ENCODE results near the gene PWWP2A. TPM values are rescaled to one million over a fixed set of nuclear protein-coding genes. Genes with fewer than 3 reads are reported as not detected.

PWWP2A gene
- total and polyA plus RNA-seq, 12 donors, result 7.0 to 32.9 (median 22.9) TPM

DNA sequence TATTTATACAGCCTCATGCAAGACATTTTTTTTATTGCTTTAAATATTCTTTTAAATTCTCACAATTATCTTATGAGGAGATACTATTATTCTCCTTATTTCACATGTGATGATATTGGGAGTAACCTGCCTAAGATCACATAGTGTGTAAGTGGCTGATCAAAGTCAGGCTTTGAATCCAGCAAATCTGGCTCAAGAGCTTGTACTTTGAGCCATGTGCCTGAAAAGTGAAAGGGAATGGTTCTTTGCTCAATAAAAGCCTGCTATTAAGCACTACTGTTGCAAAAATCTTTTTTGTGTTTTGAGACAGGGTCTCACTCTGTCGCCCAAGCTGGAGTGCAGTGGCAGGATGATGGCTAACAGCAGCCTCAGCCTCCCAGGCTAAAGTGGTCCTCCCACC lies 35.1 kb downstream of the PWWP2A start:
- H3K27me3 ChIP-seq, result no peaks in the 10 kb centered on the region
- 73 to 93% (median 90%) methylated on average over 1 of the region's 1 CpG for WGBS, 4 donors
- no peaks in the 10 kb centered on the region for H3K9me3 ChIP-seq (replicated peaks in 1 of 3)
- H3K27ac ChIP-seq, result no peak overlapping the region
- no peak for TF ChIP-seq POLR2A (IDR thresholded peaks at IDR 0.05)
- TF ChIP-seq, protein P1, sequence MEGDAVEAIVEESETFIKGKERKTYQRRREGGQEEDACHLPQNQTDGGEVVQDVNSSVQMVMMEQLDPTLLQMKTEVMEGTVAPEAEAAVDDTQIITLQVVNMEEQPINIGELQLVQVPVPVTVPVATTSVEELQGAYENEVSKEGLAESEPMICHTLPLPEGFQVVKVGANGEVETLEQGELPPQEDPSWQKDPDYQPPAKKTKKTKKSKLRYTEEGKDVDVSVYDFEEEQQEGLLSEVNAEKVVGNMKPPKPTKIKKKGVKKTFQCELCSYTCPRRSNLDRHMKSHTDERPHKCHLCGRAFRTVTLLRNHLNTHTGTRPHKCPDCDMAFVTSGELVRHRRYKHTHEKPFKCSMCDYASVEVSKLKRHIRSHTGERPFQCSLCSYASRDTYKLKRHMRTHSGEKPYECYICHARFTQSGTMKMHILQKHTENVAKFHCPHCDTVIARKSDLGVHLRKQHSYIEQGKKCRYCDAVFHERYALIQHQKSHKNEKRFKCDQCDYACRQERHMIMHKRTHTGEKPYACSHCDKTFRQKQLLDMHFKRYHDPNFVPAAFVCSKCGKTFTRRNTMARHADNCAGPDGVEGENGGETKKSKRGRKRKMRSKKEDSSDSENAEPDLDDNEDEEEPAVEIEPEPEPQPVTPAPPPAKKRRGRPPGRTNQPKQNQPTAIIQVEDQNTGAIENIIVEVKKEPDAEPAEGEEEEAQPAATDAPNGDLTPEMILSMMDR (IDR thresholded peaks at IDR 0.05), result no peak
- intact Hi-C loops (cut with DNase I), result loop anchor here in 1 of 2 donors (10.0 kb wide), 1 partner anchor 111 kb away; no protein-coding TSS in a partner anchor
- DNase-seq, result no peak
- H3K36me3 ChIP-seq (replicated peaks in 1 of 2), result no peaks in the 10 kb centered on the region
- H3K4me3 ChIP-seq, result no peak overlapping the region
- H3K4me1 ChIP-seq (replicated peaks in 1 of 2), result no peaks in the 10 kb centered on the region

DNA sequence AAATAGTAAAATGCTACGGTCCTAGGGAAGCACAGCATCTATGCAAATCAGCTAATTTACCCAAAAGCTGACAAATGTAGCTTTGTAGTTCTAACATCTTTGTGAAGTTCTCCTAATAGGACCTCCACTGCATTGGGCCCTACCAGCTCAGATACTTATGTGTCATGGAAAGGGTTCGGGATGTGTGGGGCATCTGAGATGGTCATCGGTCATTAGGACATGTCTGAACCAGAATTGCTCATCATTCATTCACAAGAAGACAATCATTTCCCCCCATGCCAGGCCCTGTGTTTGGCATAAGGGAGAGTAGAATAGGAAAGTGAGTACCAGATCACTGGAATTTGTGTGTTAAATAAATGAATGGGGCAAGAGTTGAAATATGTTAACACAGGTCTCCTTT lies 35.7 kb downstream of the PWWP2A start:
- WGBS, 4 donors, result 59 to 75% (median 67%) methylated on average over 3 of the region's 3 CpGs
- no peaks in the 10 kb centered on the region for H3K36me3 ChIP-seq (replicated peaks in 1 of 2)
- no peak for TF ChIP-seq POLR2A (IDR thresholded peaks at IDR 0.05)
- TF ChIP-seq, protein P1 (IDR thresholded peaks at IDR 0.05), result no peak
- peak overlapping the region in 1 of 5 donors; percentile 40 for H3K27ac ChIP-seq
- no peaks in the 10 kb centered on the region for H3K4me1 ChIP-seq (replicated peaks in 1 of 2)
- H3K9me3 ChIP-seq (replicated peaks in 1 of 3), result no peaks in the 10 kb centered on the region
- no peaks in the 10 kb centered on the region for H3K27me3 ChIP-seq
- intact Hi-C loops (cut with DNase I), result loop anchor here in 1 of 2 donors (10.0 kb wide), 1 partner anchor 111 kb away; no protein-coding TSS in a partner anchor
- no peak overlapping the region for H3K4me3 ChIP-seq
- DNase-seq, result no peak

DNA sequence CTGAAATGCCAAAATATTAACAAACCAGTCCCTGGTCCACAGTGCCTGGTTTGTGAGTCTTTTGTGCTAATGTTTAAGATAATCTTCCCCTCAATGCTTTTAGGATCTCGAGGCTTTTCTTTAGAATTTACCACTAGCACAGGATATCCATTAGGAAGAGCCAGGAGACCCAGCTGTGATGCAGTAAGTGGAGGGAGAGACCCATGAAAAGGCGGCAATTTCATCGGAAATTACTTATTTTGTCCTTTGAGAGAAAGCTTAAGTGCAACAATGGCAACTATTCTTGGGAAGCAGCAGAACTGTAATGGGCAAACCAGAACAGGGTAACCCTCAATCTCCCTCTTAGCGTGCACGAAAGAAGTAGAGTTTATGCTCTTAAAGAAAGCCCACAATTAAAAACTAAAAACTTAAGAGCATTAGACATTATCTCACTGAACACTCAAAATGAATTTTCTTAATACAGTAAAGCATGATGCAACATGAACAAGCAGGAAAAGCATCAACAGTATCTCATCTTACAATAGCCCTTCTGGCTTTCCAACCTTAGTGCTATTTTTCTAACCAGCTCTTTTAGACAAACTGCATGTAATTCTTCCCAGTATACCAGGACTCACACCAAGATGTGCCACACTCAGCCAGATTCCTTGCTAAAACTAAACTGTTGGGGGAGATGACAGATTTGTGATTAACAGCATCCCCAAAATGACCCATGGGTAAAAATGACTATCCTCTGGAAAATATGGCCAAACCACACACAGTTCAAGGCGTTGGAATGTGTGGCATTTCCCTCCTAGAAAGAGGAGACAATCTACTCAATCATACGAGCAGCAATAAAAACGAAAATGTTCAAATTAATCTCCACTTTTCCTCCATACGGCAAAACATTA lies 36.4 kb downstream of the PWWP2A start:
- intact Hi-C loops (cut with DNase I), result loop anchor here in 1 of 2 donors (10.0 kb wide), 1 partner anchor 112 kb away; no protein-coding TSS in a partner anchor
- 70 to 77% (median 77%) methylated on average over 9 of the region's 9 CpGs for WGBS, 4 donors
- Histone ChIP-seq H3K27ac (peak overlapping the region in 1 of 5 donors; percentile 40), H3K27me3 (no peaks in the 10 kb centered on the region), H3K36me3 (replicated peaks in 1 of 2) (no peaks in the 10 kb centered on the region), H3K4me1 (replicated peaks in 1 of 2) (no peaks in the 10 kb centered on the region), H3K4me3 (no peak overlapping the region), H3K9me3 (replicated peaks in 1 of 3) (no peaks in the 10 kb centered on the region)
- no peak for DNase-seq
- no peak for TF ChIP-seq POLR2A (IDR thresholded peaks at IDR 0.05)
- TF ChIP-seq, protein P1 (IDR thresholded peaks at IDR 0.05), result no peak

DNA sequence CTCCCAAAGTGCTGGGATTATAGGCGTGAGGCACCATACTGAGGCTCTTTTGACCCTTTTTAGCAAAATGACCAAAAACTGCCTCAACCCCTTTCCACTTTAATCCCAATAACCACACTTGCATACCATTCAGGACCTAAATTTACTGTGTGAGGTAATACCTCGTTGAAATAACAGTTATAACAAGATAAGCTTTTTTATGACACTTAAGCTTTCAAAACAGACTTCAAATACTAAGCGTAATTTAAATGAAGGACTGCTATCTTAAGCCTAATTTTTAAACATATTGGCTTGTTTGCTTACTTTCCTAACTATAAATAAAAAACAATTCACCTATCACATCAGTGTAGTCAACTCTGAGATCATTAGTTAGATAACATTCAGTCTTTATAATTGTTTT lies 37.8 kb downstream of the PWWP2A start:
- Histone ChIP-seq H3K9me3 (replicated peaks in 1 of 3) (no peaks in the 10 kb centered on the region), H3K27ac (no peak overlapping the region), H3K4me3 (no peak overlapping the region), H3K36me3 (replicated peaks in 1 of 2) (no peaks in the 10 kb centered on the region), H3K4me1 (replicated peaks in 1 of 2) (peaks cover 0 to 4% of the 10 kb centered on the region in 2 donors), H3K27me3 (no peaks in the 10 kb centered on the region)
- DNase-seq, result no peak
- TF ChIP-seq, protein P1 (IDR thresholded peaks at IDR 0.05), result no peak
- no peak for TF ChIP-seq POLR2A (IDR thresholded peaks at IDR 0.05)
- WGBS, 4 donors, result 78 to 85% (median 81%) methylated on average over 3 of the region's 3 CpGs
- intact Hi-C loops (cut with DNase I), result loop anchor here in 1 of 2 donors (10.0 kb wide), 1 partner anchor 113 kb away; no protein-coding TSS in a partner anchor

All from adrenal gland (tissue), 12 donors.